Upper lobe of right lung (tissue), 1 donor: ENCODE data around the gene PRKN. TPM values are rescaled to one million over a fixed set of nuclear protein-coding genes. Genes with fewer than 3 reads are reported as not detected.

ENCODE experiments used
- ATAC-seq: fragments of 200-7000 bp; cut with Tn5 transposase; one replicate; pipeline ENCODE4 v1.9.1; 2020; ENCODE audit warnings: mild to moderate bottlenecking, moderate library complexity
- DNase-seq: peaks from one replicate; pipeline ENCODE4 v3.0.0-alpha.2; 2020
- H3K27ac ChIP-seq: fragments of 200-600 bp; one replicate; pipeline ENCODE4 v1.8.0; 2022
- H3K27me3 ChIP-seq: fragments of 200-600 bp; one replicate; pipeline ENCODE4 v1.8.0; 2022; ENCODE audit warnings: mild to moderate bottlenecking
- H3K36me3 ChIP-seq: fragments of 200-600 bp; one replicate; pipeline ENCODE4 v1.8.0; 2022
- H3K4me1 ChIP-seq: fragments of 200-600 bp; one replicate; pipeline ENCODE4 v1.8.0; 2022
- H3K4me3 ChIP-seq: fragments of 200-600 bp; one replicate; pipeline ENCODE4 v1.8.0; 2022; ENCODE audit warnings: mild to moderate bottlenecking
- H3K9me3 ChIP-seq: fragments of 200-600 bp; one replicate; pipeline ENCODE4 v1.8.0; 2022
- intact Hi-C: fragments of 100-400 bp; cut with DNase I; formaldehyde crosslinking; loops from one replicate; pipeline ENCODE4 v1.11.0; 2022
- total RNA-seq: library from RNA; stranded (reverse); fragmentation: NEBNext Ultra II Directional; extraction: Animal tissue kit (Norgen Biotek cat#: 25700); gene quantifications from one replicate; pipeline ENCODE4 v1.2.1, GENCODE V29; 2021
- TF ChIP-seq, protein P1 (sequence below): fragments of 200-600 bp; IDR thresholded peaks from one replicate; pipeline ENCODE4 v1.8.0; 2022; ENCODE audit warnings: antibody characterized with exemption
- donor health status: DM: no; HTN: yes; CAD: no; lungs with severe emphysema.

The PRKN gene
- total RNA-seq, 1 donor from 2014 or later, result 2.7 TPM

DNA sequence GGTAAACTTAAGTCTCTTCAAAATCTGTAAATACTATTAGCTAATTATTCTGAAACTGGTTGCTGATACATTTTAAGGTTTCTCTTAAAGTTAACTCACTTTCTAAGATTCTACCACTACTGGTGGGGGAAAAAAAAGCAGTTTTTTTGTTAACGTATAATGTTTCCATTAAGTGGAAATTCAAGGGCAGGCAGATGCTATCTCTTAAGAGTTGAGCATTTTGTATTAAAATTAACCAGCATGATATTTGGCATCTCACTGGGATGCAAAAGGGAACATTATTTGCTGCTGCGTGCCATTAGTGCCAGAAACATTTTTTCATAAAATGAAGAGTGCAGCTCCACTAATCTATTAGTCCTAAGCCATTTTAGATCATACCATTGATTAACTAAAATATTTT lies 246.2 kb downstream of the PRKN start:
- no peak for ATAC-seq
- DNase-seq, result no peak
- intact Hi-C loops, result no loop called here

DNA sequence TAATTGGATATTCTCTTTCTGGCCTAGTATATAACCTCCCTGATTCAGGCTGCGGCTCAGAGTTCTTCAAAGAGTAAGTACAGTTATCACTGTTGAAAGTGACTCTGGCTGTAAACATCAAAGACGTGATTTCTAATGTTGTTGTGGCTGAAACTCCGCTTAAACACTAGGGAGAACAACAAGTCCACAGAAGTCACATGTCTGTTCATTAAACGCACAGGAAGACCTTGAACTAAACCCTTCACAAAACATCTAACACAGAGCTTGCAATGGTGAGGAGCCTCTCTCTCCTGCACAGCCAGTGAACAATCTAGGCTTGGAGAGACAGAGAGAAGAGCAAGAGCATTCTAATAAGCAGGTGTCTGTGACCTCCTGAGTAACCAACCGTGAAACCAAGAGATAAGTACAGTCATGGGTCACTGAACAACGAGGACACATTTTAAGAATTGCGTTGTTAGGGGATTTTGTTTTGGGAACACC lies 249.3 kb downstream of the PRKN start:
- TF ChIP-seq, protein P1, sequence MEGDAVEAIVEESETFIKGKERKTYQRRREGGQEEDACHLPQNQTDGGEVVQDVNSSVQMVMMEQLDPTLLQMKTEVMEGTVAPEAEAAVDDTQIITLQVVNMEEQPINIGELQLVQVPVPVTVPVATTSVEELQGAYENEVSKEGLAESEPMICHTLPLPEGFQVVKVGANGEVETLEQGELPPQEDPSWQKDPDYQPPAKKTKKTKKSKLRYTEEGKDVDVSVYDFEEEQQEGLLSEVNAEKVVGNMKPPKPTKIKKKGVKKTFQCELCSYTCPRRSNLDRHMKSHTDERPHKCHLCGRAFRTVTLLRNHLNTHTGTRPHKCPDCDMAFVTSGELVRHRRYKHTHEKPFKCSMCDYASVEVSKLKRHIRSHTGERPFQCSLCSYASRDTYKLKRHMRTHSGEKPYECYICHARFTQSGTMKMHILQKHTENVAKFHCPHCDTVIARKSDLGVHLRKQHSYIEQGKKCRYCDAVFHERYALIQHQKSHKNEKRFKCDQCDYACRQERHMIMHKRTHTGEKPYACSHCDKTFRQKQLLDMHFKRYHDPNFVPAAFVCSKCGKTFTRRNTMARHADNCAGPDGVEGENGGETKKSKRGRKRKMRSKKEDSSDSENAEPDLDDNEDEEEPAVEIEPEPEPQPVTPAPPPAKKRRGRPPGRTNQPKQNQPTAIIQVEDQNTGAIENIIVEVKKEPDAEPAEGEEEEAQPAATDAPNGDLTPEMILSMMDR, result no peak
- Histone ChIP-seq H3K36me3 (no peaks in the 10 kb centered on the region), H3K4me1 (no peaks in the 10 kb centered on the region), H3K4me3 (no peak overlapping the region), H3K9me3 (no peaks in the 10 kb centered on the region), H3K27me3 (no peaks in the 10 kb centered on the region), H3K27ac (no peak overlapping the region)
- intact Hi-C loops, result no loop called here
- no peak for ATAC-seq
- DNase-seq, result no peak

More for the DNA sequence above, 246.2 kb downstream of the PRKN start:
- TF ChIP-seq, protein P1, result no peak
- H3K27ac ChIP-seq, result no peak overlapping the region
- no peaks in the 10 kb centered on the region for H3K4me1 ChIP-seq
- H3K36me3 ChIP-seq, result no peaks in the 10 kb centered on the region
- H3K4me3 ChIP-seq, result no peak overlapping the region
- H3K9me3 ChIP-seq, result no peaks in the 10 kb centered on the region
- H3K27me3 ChIP-seq, result no peaks in the 10 kb centered on the region

DNA sequence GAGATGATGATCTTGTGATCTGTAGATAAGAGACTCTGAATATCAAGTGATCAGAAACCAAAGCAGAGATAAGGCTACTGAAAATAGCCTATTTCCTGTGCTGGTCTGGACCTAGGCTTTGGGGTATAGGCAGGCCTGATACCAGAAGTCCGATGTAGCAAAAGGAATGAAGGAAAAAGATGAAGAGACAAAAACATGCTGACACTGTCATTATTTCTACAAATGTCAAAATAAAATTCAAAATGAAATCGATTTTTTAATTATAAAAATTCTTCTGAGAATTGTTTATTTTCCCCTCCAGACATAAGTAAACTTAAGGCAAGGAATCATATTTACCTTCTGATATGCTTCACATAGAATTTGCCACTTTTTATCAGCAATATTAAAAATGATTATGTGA lies 252.8 kb downstream of the PRKN start:
- no peak overlapping the region for H3K4me3 ChIP-seq
- DNase-seq (no peak), ATAC-seq (no peak)
- H3K27ac ChIP-seq, result no peak overlapping the region
- no peaks in the 10 kb centered on the region for H3K36me3 ChIP-seq
- H3K4me1 ChIP-seq, result no peaks in the 10 kb centered on the region
- H3K9me3 ChIP-seq, result no peaks in the 10 kb centered on the region
- H3K27me3 ChIP-seq, result no peaks in the 10 kb centered on the region
- intact Hi-C loops, result no loop called here
- TF ChIP-seq, protein P1, result no peak

DNA sequence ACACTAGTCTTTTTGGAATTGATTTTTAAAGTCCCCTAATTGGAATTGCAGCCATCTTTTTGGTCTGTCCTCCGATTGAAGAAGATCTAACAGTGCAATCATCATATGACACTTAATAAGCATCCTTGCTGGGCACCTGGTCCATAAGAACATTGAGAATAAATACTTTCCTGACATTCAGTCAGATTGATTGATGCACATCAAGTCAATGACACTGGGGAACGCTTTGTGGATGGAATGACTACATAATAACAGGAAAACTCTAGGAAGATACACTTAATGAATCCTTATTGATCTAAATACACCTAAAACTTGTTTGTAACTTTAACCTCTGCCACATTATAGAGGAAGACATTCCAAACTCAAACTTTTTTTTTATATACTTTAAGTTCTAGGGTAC lies 255.7 kb downstream of the PRKN start:
- TF ChIP-seq, protein P1, result no peak
- no peak overlapping the region for H3K27ac ChIP-seq
- no peaks in the 10 kb centered on the region for H3K36me3 ChIP-seq
- ATAC-seq, result no peak
- no peak overlapping the region for H3K4me3 ChIP-seq
- DNase-seq, result no peak
- H3K9me3 ChIP-seq, result no peaks in the 10 kb centered on the region
- H3K4me1 ChIP-seq, result no peaks in the 10 kb centered on the region
- intact Hi-C loops, result no loop called here
- no peaks in the 10 kb centered on the region for H3K27me3 ChIP-seq

DNA sequence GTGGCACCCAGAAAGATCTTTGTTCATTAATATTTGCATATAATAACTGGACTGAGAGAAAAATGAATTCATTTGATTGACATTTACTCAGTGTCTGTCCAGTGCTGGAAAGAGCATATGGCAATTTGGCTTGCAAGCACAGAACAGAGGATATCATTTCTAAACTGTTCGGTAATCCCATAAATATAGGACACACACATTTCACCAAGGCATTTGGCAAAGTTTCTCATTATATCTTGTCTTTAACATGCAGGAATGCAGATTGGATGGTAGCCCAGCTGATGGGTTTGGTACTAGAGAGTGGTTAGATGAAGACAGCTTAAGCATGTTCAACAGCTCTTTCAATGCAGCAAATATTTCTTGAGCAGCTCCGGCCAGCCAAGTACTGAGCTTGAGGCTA lies 259.2 kb downstream of the PRKN start:
- DNase-seq, result no peak
- TF ChIP-seq, protein P1, result no peak
- Histone ChIP-seq H3K4me3 (no peak overlapping the region), H3K4me1 (no peaks in the 10 kb centered on the region), H3K9me3 (no peaks in the 10 kb centered on the region), H3K27me3 (no peaks in the 10 kb centered on the region), H3K27ac (no peak overlapping the region), H3K36me3 (no peaks in the 10 kb centered on the region)
- ATAC-seq, result no peak
- intact Hi-C loops, result no loop called here

DNA sequence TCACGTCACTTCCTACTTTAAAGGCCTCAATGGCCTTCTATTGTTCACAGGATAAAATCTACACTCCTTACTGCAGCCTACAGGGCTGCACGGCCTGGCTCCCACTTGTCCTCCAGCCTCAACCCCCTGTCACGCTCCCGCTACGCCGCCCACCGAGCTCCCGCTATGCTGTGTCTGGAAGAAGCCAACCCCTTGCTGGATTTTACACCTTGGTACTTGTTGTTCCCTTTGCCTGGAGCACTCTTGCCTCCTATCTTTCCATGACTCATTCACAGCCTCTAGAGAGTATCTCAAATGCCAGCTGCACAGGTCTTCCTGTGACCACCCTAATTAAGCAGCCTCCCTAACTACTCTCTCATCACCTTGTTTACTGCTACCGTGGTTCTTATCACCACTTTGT lies 259.9 kb downstream of the PRKN start:
- Histone ChIP-seq H3K36me3 (no peaks in the 10 kb centered on the region), H3K9me3 (no peaks in the 10 kb centered on the region), H3K27ac (no peak overlapping the region), H3K4me1 (no peaks in the 10 kb centered on the region), H3K4me3 (no peak overlapping the region), H3K27me3 (no peaks in the 10 kb centered on the region)
- DNase-seq (no peak), ATAC-seq (no peak)
- TF ChIP-seq, protein P1, result no peak
- intact Hi-C loops, result no loop called here
